HG03025 (cell line): Measurements from ENCODE around the gene OSM.

Source experiments
- ATAC-seq: cut with Tn5 transposase; IDR thresholded peaks from one replicate; pipeline ENCODE4 v1.9.1; 2021; ENCODE audit warnings: mild to moderate bottlenecking, moderate library complexity; ENCODE audit not compliant: unreplicated experiment, low FRiP score

Gene OSM

DNA sequence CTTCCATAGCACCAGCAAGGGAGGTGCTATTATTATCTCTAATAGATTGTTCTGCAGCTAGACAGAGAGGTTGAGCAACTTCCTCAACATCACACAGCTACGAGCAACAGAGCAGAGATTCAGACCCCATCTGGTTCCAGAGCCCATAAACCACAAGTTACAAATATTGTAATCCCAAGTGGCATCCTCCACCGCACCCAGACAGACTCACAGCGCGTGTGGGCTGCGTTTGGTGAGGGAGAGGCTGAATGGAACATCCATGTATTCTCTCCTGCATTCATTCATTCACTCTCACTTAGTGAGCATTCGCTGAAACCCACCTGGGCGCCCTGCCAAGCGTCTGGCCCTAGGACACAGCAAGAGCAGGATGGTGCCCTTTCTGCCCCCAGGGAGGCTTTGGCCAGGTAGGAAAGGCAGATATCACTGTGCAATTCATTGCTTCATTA lies 53.6 kb downstream of the OSM start:
- ATAC-seq, result no peak
